ENCODE results near the gene PDE3A. TPM values are rescaled to one million over a fixed set of nuclear protein-coding genes. Genes with fewer than 3 reads are reported as not detected.

The PDE3A gene
- total RNA-seq, 6 experiments from 2014 or later = 0.79 to 2.4 (median 1.3) TPM

DNA sequence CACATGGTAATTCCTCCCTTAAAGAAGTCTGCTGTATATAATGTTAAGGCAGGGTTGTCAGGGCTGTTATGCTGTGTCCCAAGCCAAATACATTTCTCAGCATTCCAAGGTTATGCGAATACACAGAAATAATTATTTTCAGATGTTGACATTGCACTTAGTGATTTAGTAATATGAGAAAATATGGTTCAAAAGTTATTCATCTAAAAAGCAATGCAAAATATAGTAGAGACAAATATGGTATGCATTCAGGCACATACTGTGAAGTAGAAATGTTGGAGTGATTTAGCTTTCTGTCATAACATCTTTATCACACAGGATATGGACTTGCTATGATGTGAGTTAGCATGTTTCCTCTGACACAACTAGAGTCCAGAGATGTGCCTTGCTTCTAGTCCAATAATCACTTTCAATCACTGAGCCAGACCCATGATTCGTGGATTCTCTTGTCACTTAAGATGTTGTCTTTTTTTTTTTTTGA is 70.0 kb downstream of the PDE3A start:
- Histone ChIP-seq H3K9me3 (no peaks in the 10 kb centered on the region), H3K4me3 (no peak overlapping the region), H3K4me1 (no peaks in the 10 kb centered on the region), H3K36me3 (no peaks in the 10 kb centered on the region), H3K27me3 (no peaks in the 10 kb centered on the region), H3K27ac (no peak overlapping the region)
- TF ChIP-seq, protein P1, sequence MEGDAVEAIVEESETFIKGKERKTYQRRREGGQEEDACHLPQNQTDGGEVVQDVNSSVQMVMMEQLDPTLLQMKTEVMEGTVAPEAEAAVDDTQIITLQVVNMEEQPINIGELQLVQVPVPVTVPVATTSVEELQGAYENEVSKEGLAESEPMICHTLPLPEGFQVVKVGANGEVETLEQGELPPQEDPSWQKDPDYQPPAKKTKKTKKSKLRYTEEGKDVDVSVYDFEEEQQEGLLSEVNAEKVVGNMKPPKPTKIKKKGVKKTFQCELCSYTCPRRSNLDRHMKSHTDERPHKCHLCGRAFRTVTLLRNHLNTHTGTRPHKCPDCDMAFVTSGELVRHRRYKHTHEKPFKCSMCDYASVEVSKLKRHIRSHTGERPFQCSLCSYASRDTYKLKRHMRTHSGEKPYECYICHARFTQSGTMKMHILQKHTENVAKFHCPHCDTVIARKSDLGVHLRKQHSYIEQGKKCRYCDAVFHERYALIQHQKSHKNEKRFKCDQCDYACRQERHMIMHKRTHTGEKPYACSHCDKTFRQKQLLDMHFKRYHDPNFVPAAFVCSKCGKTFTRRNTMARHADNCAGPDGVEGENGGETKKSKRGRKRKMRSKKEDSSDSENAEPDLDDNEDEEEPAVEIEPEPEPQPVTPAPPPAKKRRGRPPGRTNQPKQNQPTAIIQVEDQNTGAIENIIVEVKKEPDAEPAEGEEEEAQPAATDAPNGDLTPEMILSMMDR (IDR thresholded peaks at IDR 0.05) = no peak
- TF ChIP-seq POLR2A (IDR thresholded peaks at IDR 0.05) = no peak
- DNase-seq = no peak
- 65% methylated on average over 2 of the region's 2 CpGs for WGBS (ENCODE audit: insufficient coverage, low coverage, low lambda C conversion rate, missing lambda C conversion rate)
- intact Hi-C loops (cut with DNase I) = no loop called here
- no peak for ATAC-seq

DNA sequence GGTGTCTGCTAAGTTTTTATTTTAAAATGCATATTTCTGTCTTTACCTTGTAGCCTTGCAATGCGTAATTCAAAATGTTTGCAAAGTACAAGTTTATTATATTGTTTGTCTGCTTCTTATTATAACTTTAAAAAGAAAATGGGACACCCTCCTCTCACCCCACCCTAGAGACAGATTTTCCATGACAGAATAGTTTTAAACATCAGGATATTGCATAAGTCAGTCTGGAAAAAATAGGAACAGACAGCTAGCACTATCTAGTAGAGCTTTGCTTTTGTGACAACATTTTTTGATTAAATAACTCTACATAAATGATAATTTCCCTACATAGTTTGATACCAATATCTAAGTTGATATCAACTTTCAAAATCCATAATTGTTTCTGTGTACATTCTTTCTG is 71.3 kb downstream of the PDE3A start:
- Histone ChIP-seq H3K4me3 (no peak overlapping the region), H3K9me3 (no peaks in the 10 kb centered on the region), H3K27me3 (no peaks in the 10 kb centered on the region), H3K36me3 (no peaks in the 10 kb centered on the region), H3K27ac (no peak overlapping the region), H3K4me1 (no peaks in the 10 kb centered on the region)
- DNase-seq (no peak), ATAC-seq (no peak)
- WGBS (ENCODE audit: insufficient coverage, low coverage, low lambda C conversion rate, missing lambda C conversion rate) = 63% methylated on average over 1 of the region's 1 CpG
- intact Hi-C loops (cut with DNase I) = no loop called here
- TF ChIP-seq, protein P1 (IDR thresholded peaks at IDR 0.05) = no peak
- no peak for TF ChIP-seq POLR2A (IDR thresholded peaks at IDR 0.05)

DNA sequence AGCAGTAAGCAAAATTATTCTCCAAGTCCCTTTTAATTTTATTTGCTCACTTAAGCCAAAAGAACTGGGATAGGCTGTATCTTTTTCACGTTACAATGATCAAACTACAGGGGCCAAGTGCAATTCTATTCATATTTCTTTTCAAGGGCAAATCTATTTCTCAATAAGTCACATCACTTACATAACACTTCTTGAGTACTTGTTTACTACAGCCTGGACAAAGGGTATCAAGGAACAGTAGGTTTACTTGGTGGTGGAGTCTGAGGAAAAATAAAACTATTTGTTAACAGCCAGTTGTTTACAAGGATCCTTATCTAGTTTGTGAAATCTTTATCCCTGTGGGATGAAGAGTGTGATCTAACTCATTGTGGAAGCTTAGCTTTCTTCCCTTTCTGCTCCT is 72.1 kb downstream of the PDE3A start:
- TF ChIP-seq, protein P1 (IDR thresholded peaks at IDR 0.05) = no peak
- TF ChIP-seq POLR2A (IDR thresholded peaks at IDR 0.05) = no peak

DNA sequence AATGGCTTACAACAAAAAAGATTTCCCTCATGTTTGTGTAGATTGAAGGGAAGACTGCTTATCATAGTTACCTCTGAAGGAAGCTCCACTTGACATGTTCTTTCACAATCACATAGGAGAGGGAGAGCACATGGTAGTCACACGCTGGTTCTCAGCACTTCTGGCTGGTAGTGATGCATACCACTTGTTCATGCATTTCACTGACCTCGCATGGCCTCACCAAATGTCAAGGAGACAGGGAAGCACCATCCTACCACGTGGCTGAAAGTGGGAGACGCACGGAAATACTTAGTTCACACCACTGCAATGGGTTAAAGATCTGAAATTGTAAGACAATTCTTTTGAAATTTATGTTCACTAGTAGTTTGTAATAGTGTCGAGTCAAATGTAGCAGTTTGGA is 74.0 kb downstream of the PDE3A start:
- TF ChIP-seq, protein P1 (IDR thresholded peaks at IDR 0.05) = no peak
- no peak for TF ChIP-seq POLR2A (IDR thresholded peaks at IDR 0.05)
- Histone ChIP-seq H3K4me3 (no peak overlapping the region), H3K9me3 (no peaks in the 10 kb centered on the region), H3K27me3 (no peaks in the 10 kb centered on the region), H3K4me1 (no peaks in the 10 kb centered on the region), H3K36me3 (no peaks in the 10 kb centered on the region), H3K27ac (no peak overlapping the region)
- intact Hi-C loops (cut with DNase I) = no loop called here
- DNase-seq (no peak), ATAC-seq (no peak)
- 65% methylated on average over 6 of the region's 6 CpGs for WGBS (ENCODE audit: insufficient coverage, low coverage, low lambda C conversion rate, missing lambda C conversion rate)

More for the DNA sequence above, 72.1 kb downstream of the PDE3A start:
- no peaks in the 10 kb centered on the region for H3K9me3 ChIP-seq
- H3K27ac ChIP-seq = no peak overlapping the region
- intact Hi-C loops (cut with DNase I) = no loop called here
- no peak for ATAC-seq
- no peak for DNase-seq
- WGBS (ENCODE audit: insufficient coverage, low coverage, low lambda C conversion rate, missing lambda C conversion rate) = 15% methylated on average over 1 of the region's 1 CpG
- H3K4me3 ChIP-seq = no peak overlapping the region
- no peaks in the 10 kb centered on the region for H3K36me3 ChIP-seq
- H3K4me1 ChIP-seq = no peaks in the 10 kb centered on the region
- H3K27me3 ChIP-seq = no peaks in the 10 kb centered on the region

DNA sequence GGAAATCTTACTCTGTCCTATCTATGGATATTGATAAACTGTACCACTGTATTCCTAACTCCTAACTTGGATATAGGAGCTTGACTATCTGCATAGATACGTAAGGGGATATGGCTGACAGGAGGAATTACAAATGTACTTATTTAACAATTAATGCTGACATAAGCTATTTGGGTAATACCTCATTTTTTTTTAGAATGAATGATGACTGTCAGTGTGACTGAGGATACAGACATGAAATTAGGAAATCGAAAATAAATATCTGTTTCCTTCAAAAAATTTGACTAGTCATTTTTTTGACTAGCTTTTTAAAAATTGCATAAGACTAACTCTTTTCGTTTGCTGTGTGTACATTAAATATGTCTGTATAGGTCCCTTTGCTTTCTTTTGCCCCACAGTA is 74.9 kb downstream of the PDE3A start:
- TF ChIP-seq, protein P1 (IDR thresholded peaks at IDR 0.05) = no peak
- no peak for TF ChIP-seq POLR2A (IDR thresholded peaks at IDR 0.05)
- Histone ChIP-seq H3K27me3 (no peaks in the 10 kb centered on the region), H3K9me3 (no peaks in the 10 kb centered on the region), H3K36me3 (no peaks in the 10 kb centered on the region), H3K4me3 (no peak overlapping the region), H3K4me1 (no peaks in the 10 kb centered on the region), H3K27ac (no peak overlapping the region)
- 48% methylated on average over 3 of the region's 3 CpGs for WGBS (ENCODE audit: insufficient coverage, low coverage, low lambda C conversion rate, missing lambda C conversion rate)
- ATAC-seq (no peak), DNase-seq (no peak)
- intact Hi-C loops (cut with DNase I) = no loop called here
